HCT116 (cell line): ENCODE data around the gene TAC3. TPM values are rescaled to one million over a fixed set of nuclear protein-coding genes. Genes with fewer than 3 reads are reported as not detected.
"Not testable (repeated sequence)": the region's sequence is repeated elsewhere in the genome, so short reads cannot be mapped to it uniquely, and the experiment has no call there.

Experiments used
- ATAC-seq: fragments of 200-7000 bp; cut with Tn5 transposase; 2 replicates; pipeline ENCODE4 v1.9.1; 2020; ENCODE audit warnings: mild to moderate bottlenecking, moderate library complexity
- BruUV-seq: library from RNA; stranded (reverse); fragments of 400-500 nt; replicated peaks from 2 replicates; lab custom pipeline; 2021; lab: Mats Ljungman, UMichigan
- CTCF ChIA-PET: fragments of 300-600 bp; sonication (Branson Sonifier 250); formaldehyde crosslinking; loops from one replicate; lab custom pipeline; 2021; ENCODE audit warnings: antibody characterized with exemption; lab: Charles Lee
- POLR2A ChIA-PET: fragments of 300-600, 350-600 bp; sonication (Branson Sonifier 250); formaldehyde crosslinking; loops from one replicate; lab custom pipeline; 2021; ENCODE audit warnings: antibody characterized with exemption; lab: Charles Lee
- RAD21 ChIA-PET, 2 experiments: fragments of 300-600 bp; sonication (Branson Sonifier 250); formaldehyde crosslinking; loops; one replicate each; lab custom pipeline; 2023; ENCODE audit warnings: low total read pairs in 2 of 2; ENCODE audit not compliant: uncharacterized antibody in 2 of 2, unreplicated experiment in 2 of 2, low non-redundant PET in 1 of 2; lab: Charles Lee
- DNase-seq: peaks from one replicate; pipeline ENCODE4 v3.0.0-alpha.2; 2010; ENCODE audit warnings: low read depth, low spot score
- H2AFZ ChIP-seq: fragments of 200-600 bp; shearing (Covaris generic), sonication (generic); 2 replicates; pipeline ENCODE4 v1.6.1; 2017; ENCODE audit warnings: low read depth, mixed run types, mixed read lengths, antibody characterized with exemption, low read length; ENCODE audit not compliant: poor library complexity, severe bottlenecking
- H3K27ac ChIP-seq: 2 replicates; pipeline ENCODE4 v1.5.1; 2012; ENCODE audit warnings: low read depth, low read length
- H3K27me3 ChIP-seq: fragments of 200-600 bp; sonication (generic); 2 replicates; pipeline ENCODE4 v1.6.1; 2016; ENCODE audit warnings: mixed run types, low read length, mixed read lengths; ENCODE audit not compliant: insufficient read depth
- H3K36me3 ChIP-seq, 2 experiments: fragments of 200-500 bp in 1 of 2; fragments of 200-600 bp in 1 of 2; sonication (Bioruptor generic) in 1 of 2; sonication (generic) in 1 of 2; 2 replicates each; pipeline versions ENCODE4 v1.5.1 to v1.6.1; 2014 to 2016; ENCODE audit warnings: low read length in 2 of 2, inconsistent platforms in 1 of 2, mixed read lengths in 1 of 2, mixed run types in 1 of 2; ENCODE audit not compliant: insufficient read depth in 2 of 2, control insufficient read depth in 1 of 2
- H3K4me1 ChIP-seq, 2 experiments: fragments of 200-600 bp in 1 of 2; sonication (generic) in 1 of 2; 2 replicates each; pipeline versions ENCODE4 v1.5.1 to v1.6.1; 2012 to 2017; ENCODE audit warnings: low read length in 2 of 2, inconsistent platforms in 1 of 2, mild to moderate bottlenecking in 1 of 2, mixed read lengths in 1 of 2, mixed run types in 1 of 2, moderate library complexity in 1 of 2; ENCODE audit not compliant: insufficient read depth in 2 of 2, control insufficient read depth in 1 of 2
- H3K4me2 ChIP-seq: fragments of 200-600 bp; sonication (generic); 2 replicates; pipeline ENCODE4 v1.6.1; 2017; ENCODE audit warnings: mixed run types, low read length, mixed read lengths
- H3K4me3 ChIP-seq, 2 experiments: fragments of 200-600 bp in 1 of 2; sonication (generic) in 1 of 2; replicated peaks in 1 of 2; 2 replicates each; pipeline ENCODE4 v1.5.1; 2011 to 2016; ENCODE audit warnings: low read length in 2 of 2, control low read depth in 1 of 2, low read depth in 1 of 2, mild to moderate bottlenecking in 1 of 2, mixed read lengths in 1 of 2, mixed run types in 1 of 2
- H3K79me2 ChIP-seq: fragments of 200-600 bp; sonication (generic); 2 replicates; pipeline ENCODE4 v1.6.1; 2017; ENCODE audit warnings: mild to moderate bottlenecking, mixed run types, low read length, moderate library complexity, mixed read lengths; ENCODE audit not compliant: insufficient read depth
- H3K9ac ChIP-seq: fragments of 200-600 bp; sonication (generic); 2 replicates; pipeline ENCODE4 v1.6.1; 2016; ENCODE audit warnings: low read length, mixed read lengths
- H3K9me2 ChIP-seq: fragments of 200-600 bp; sonication (generic), shearing (Covaris generic); 2 replicates; pipeline ENCODE4 v1.6.1; 2017; ENCODE audit warnings: mixed run types, mild to moderate bottlenecking, moderate library complexity; ENCODE audit not compliant: insufficient read depth
- H3K9me3 ChIP-seq, 2 experiments: fragments of 200-500 bp in 1 of 2; fragments of 200-600 bp in 1 of 2; sonication (Bioruptor generic) in 1 of 2; sonication (generic) in 1 of 2; 2 replicates each; pipeline ENCODE4 v1.6.1; 2014 to 2017; ENCODE audit warnings: low read length in 2 of 2, mixed read lengths in 2 of 2, inconsistent platforms in 1 of 2, low read depth in 1 of 2, mild to moderate bottlenecking in 1 of 2, mixed run types in 1 of 2, moderate library complexity in 1 of 2; ENCODE audit not compliant: control insufficient read depth in 1 of 2, insufficient read depth in 1 of 2
- H4K20me1 ChIP-seq: fragments of 200-600 bp; sonication (generic), shearing (Covaris generic); 2 replicates; pipeline ENCODE4 v1.6.1; 2017; ENCODE audit warnings: mixed run types, mild to moderate bottlenecking, moderate library complexity; ENCODE audit not compliant: insufficient read depth
- ATF3 ChIP-seq: IDR thresholded peaks from 2 replicates; pipeline ENCODE4 v1.6.1; 2012
- EGR1 ChIP-seq: IDR thresholded peaks from 2 replicates; pipeline ENCODE4 v1.6.1; 2012; ENCODE audit warnings: low read depth
- MAX ChIP-seq: IDR thresholded peaks from 2 replicates; pipeline ENCODE4 v1.6.1; 2012
- POLR2AphosphoS5 ChIP-seq: IDR thresholded peaks from 2 replicates; pipeline ENCODE4 v1.6.1; 2011; ENCODE audit warnings: mild to moderate bottlenecking, low read depth, low read length, moderate library complexity
- SRF ChIP-seq: IDR thresholded peaks from 2 replicates; pipeline ENCODE4 v1.6.1; 2012; ENCODE audit warnings: low read depth
- ZBTB33 ChIP-seq: IDR thresholded peaks from 2 replicates; pipeline ENCODE4 v1.6.1; 2011; ENCODE audit warnings: mild to moderate bottlenecking, low read length, moderate library complexity; ENCODE audit not compliant: insufficient replicate concordance; ENCODE audit errors: extremely low read depth
- intact Hi-C: fragments of 100-400 bp; cut with micrococcal nuclease; formaldehyde crosslinking; loops from 2 replicates; pipeline ENCODE4 v1.10.0; 2022
- total RNA-seq: library from RNA; stranded (reverse); gene quantifications from one replicate; pipeline ENCODE4 v1.2.1, GENCODE V29; 2021; ENCODE audit not compliant: unreplicated experiment

TAC3 gene
- total RNA-seq, 1 experiment from 2014 or later = not detected

- H3K27me3 ChIP-seq = no peaks in the 10 kb centered on the region
- no peaks in the 10 kb centered on the region for H4K20me1 ChIP-seq
- CTCF ChIA-PET = interaction anchor here (1.3 kb wide), 1 partner anchor 14 kb away, joined by 3 read pairs; no protein-coding TSS in a partner anchor
- H3K9me2 ChIP-seq = no peaks in the 10 kb centered on the region
- H3K27ac ChIP-seq = no peak overlapping the region
- no peaks in the 10 kb centered on the region for H3K79me2 ChIP-seq
- RAD21 ChIA-PET = no interaction called here
- no peaks in the 10 kb centered on the region for H3K9me3 ChIP-seq
- POLR2A ChIA-PET = no interaction called here
- H3K36me3 ChIP-seq = peaks cover 18 to 31% of the 10 kb centered on the region in 2 experiments
- no TSS peak for BruUV-seq
- H3K4me3 ChIP-seq = no peak overlapping the region
- ATAC-seq (no peak), DNase-seq (no peak)
- H3K4me2 ChIP-seq = no peak overlapping the region
- H3K9ac ChIP-seq = no peak overlapping the region
- H2AFZ ChIP-seq = no peak overlapping the region
- H3K4me1 ChIP-seq = no peaks in the 10 kb centered on the region
- TF ChIP-seq SRF (no peak), MAX (no peak), EGR1 (no peak), ZBTB33 (no peak), POLR2AphosphoS5 (no peak), ATF3 (no peak)
- intact Hi-C loops = no loop called here
These were observed 39.5 kb upstream of the TAC3 start for GRCh38 chr12:57055824-57056223.

GRCh38 chr12:57053901-57054300 is 37.6 kb upstream of the TAC3 start:
- H3K79me2 ChIP-seq, H3K4me3 ChIP-seq, H3K4me2 ChIP-seq, ATAC-seq, BruUV-seq, H3K27ac ChIP-seq, POLR2A ChIA-PET, H3K9ac ChIP-seq, RAD21 ChIA-PET, H3K27me3 ChIP-seq, H2AFZ ChIP-seq, intact Hi-C loops, H3K9me3 ChIP-seq, H3K9me2 ChIP-seq, H4K20me1 ChIP-seq, CTCF ChIA-PET, DNase-seq: not testable (repeated sequence)
- Histone ChIP-seq H3K4me1 (peaks cover 0 to 12% of the 10 kb centered on the region in 2 experiments; a peak in 3 of 4 replicates), H3K36me3 (peaks cover 5 to 14% of the 10 kb centered on the region in 2 experiments; a peak in 3 of 4 replicates)

- H3K27ac ChIP-seq, H3K4me3 ChIP-seq, H4K20me1 ChIP-seq, RAD21 ChIA-PET, H3K9ac ChIP-seq, POLR2A ChIA-PET, ATAC-seq, H3K79me2 ChIP-seq, H3K9me3 ChIP-seq, H2AFZ ChIP-seq, H3K9me2 ChIP-seq, DNase-seq, BruUV-seq, intact Hi-C loops, CTCF ChIA-PET, H3K4me2 ChIP-seq, H3K27me3 ChIP-seq, H3K36me3 ChIP-seq: not testable (repeated sequence)
- peaks cover 4 to 19% of the 10 kb centered on the region in 2 experiments for H3K4me1 ChIP-seq
These were observed 36.8 kb upstream of the TAC3 start for GRCh38 chr12:57053146-57053545.
